Measurements from ENCODE around the gene CDKN1C.
"Not testable (repeated sequence)": the region's sequence is repeated elsewhere in the genome, so short reads cannot be mapped to it uniquely, and the experiment has no call there.

- TF ChIP-seq, protein P1, sequence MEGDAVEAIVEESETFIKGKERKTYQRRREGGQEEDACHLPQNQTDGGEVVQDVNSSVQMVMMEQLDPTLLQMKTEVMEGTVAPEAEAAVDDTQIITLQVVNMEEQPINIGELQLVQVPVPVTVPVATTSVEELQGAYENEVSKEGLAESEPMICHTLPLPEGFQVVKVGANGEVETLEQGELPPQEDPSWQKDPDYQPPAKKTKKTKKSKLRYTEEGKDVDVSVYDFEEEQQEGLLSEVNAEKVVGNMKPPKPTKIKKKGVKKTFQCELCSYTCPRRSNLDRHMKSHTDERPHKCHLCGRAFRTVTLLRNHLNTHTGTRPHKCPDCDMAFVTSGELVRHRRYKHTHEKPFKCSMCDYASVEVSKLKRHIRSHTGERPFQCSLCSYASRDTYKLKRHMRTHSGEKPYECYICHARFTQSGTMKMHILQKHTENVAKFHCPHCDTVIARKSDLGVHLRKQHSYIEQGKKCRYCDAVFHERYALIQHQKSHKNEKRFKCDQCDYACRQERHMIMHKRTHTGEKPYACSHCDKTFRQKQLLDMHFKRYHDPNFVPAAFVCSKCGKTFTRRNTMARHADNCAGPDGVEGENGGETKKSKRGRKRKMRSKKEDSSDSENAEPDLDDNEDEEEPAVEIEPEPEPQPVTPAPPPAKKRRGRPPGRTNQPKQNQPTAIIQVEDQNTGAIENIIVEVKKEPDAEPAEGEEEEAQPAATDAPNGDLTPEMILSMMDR (IDR thresholded peaks at IDR 0.05; ENCODE audit: poor library complexity): not testable (repeated sequence)
- TF ChIP-seq EZH2 (IDR thresholded peaks at IDR 0.05; ENCODE audit: borderline replicate concordance); EZH2phosphoT487 (IDR thresholded peaks at IDR 0.05; ENCODE audit: low read depth, severe bottlenecking, unreplicated experiment): not testable (repeated sequence)
These were observed 19.7 kb upstream of the CDKN1C start for GRCh38 chr11:2905299-2905698.

Measured in hepatocyte (in vitro differentiated cells).